ENCODE data around the gene KIAA0040. TPM values are rescaled to one million over a fixed set of nuclear protein-coding genes. Genes with fewer than 3 reads are reported as not detected.
A peak's percentile ranks its signal among the peaks of the same experiment; 100 is the strongest.

Gene KIAA0040
- total and polyA plus RNA-seq, 10 of the 15 experiments (the other 5 are each of a cell fraction or from before 2014, with no cell fraction given): 7.6 to 47.7 (median 23.5) TPM

- no peak for TF ChIP-seq WRNIP1 (IDR thresholded peaks at IDR 0.05; ENCODE audit: borderline replicate concordance, low read depth, low read length)
- TF ChIP-seq EED (IDR thresholded peaks at IDR 0.05; ENCODE audit: low read depth): peak; percentile 29; the same call in 1 of the 2 replicates
- TF ChIP-seq EGR1 (IDR thresholded peaks at IDR 0.05; ENCODE audit: borderline replicate concordance in 1 of 2, low read depth in 2 of 2, low read length in 2 of 2): peak in 1 of 2 experiments; percentile 79; a peak in 2 of 3 replicates
- 0 out of 2 replicates have a peak, but pooled peaks have one; percentile 41 for TF ChIP-seq TAF1 (IDR thresholded peaks at IDR 0.05; ENCODE audit: borderline replicate concordance, low read depth, low read length)
- TF ChIP-seq POU2F2 (IDR thresholded peaks at IDR 0.05; ENCODE audit: borderline replicate concordance, low read depth, low read length): peak; percentile 28; the same call in 1 of the 3 replicates
- TF ChIP-seq ZNF207 (IDR thresholded peaks at IDR 0.05; ENCODE audit: borderline replicate concordance): no peak
- TF ChIP-seq JUND (IDR thresholded peaks at IDR 0.05; ENCODE audit: low read depth, low read length): no peak
These were observed at the start of gene KIAA0040 (continued) for GRCh38 chr1:175192630-175193526.

GRCh38 chr1:175237389-175237788, 44.8 kb upstream of the KIAA0040 start:
- Histone ChIP-seq H4K20me1 (ENCODE audit: control insufficient read depth, insufficient read depth) (no peaks in the 10 kb centered on the region), H2AFZ (ENCODE audit: control insufficient read depth, low read depth, low read length) (no peak overlapping the region), H3K4me2 (ENCODE audit: control insufficient read depth, insufficient read depth) (peak overlapping the region; percentile 30), H3K79me2 (ENCODE audit: control insufficient read depth, insufficient read depth, low read length) (no peaks in the 10 kb centered on the region), H3K9me3 (replicated peaks; ENCODE audit: control insufficient read depth, insufficient read depth, low read length) (no peaks in the 10 kb centered on the region; the same call in 1 of the 3 replicates), H3K9ac (ENCODE audit: control insufficient read depth, insufficient read depth, low read length) (no peak overlapping the region), H3K4me3 (no peak overlapping the region), H3K27ac (ENCODE audit: control insufficient read depth, insufficient read depth) (peak overlapping the region; percentile 31; the same call in 1 of the 2 replicates), H3K27me3 (replicated peaks in 1 of 2; ENCODE audit: control insufficient read depth in 2 of 2, insufficient read depth in 2 of 2, low read length in 1 of 2) (no peaks in the 10 kb centered on the region), H3K4me1 (ENCODE audit: control insufficient read depth, insufficient read depth, low read length) (0 out of 2 replicates have a peak, but pooled peaks cover 3% of the 10 kb centered on the region), H3K36me3 (ENCODE audit: control insufficient read depth in 2 of 2, insufficient read depth in 2 of 2, low read length in 1 of 2) (no peaks in the 10 kb centered on the region)
- ChIA-PET SMC1A (ENCODE audit: uncharacterized antibody, unreplicated experiment) (interaction anchor here (0.8 kb wide), 1 partner anchor 82 kb away, joined by 4 read pairs; no protein-coding TSS in a partner anchor), RAD21 (ENCODE audit: unreplicated experiment) (no interaction called here), CTCF (no interaction called here), POLR2A (no interaction called here)
- in situ Hi-C loops (cut with MboI) (no loop called here), intact Hi-C loops (cut with micrococcal nuclease; ENCODE audit: unreplicated experiment) (no loop called here)
- ATAC-seq: peak; percentile 85
- 5% methylated on average over 1 of the region's 1 CpG for WGBS (ENCODE audit: insufficient coverage, insufficient replicate concordance, low lambda C conversion rate, missing lambda C conversion rate)
- peak; percentile 82 for FAIRE-seq
- no TSS peak for BruUV-seq (replicated peaks)
- DNase-seq (ENCODE audit: low read depth, low spot score): peak; percentile 23
- TF ChIP-seq HDGF (IDR thresholded peaks at IDR 0.05) (0 out of 2 replicates have a peak, but pooled peaks have one; percentile 18), ZSCAN29 (IDR thresholded peaks at IDR 0.05) (no peak), MEF2A (IDR thresholded peaks at IDR 0.05; ENCODE audit: insufficient read depth, low read depth, low read length) (no peak), MTA2 (IDR thresholded peaks at IDR 0.05; ENCODE audit: low read depth) (0 out of 2 replicates have a peak, but pooled peaks have one; percentile 51), ATF7 (IDR thresholded peaks at IDR 0.05; ENCODE audit: low read depth) (peak; percentile 60; the same call in 1 of the 2 replicates), ATF2 (IDR thresholded peaks at IDR 0.05; ENCODE audit: low read length) (no peak), NBN (IDR thresholded peaks at IDR 0.05) (peak; percentile 76), JUND (IDR thresholded peaks at IDR 0.05; ENCODE audit: low read depth, low read length) (no peak), SMAD5 (IDR thresholded peaks at IDR 0.05; ENCODE audit: low read depth) (no peak), ZBTB40 (IDR thresholded peaks at IDR 0.05; ENCODE audit: borderline replicate concordance) (peak; percentile 31; the same call in 1 of the 2 replicates)
